Loucy (cell line): ENCODE results near the gene TAP2.
A peak's percentile ranks its signal among the peaks of the same experiment; 100 is the strongest.

Source experiments
- H2AFZ ChIP-seq: fragments of 200-600 bp; sonication (generic); 2 replicates; pipeline ENCODE4 v1.6.0; 2016; ENCODE audit warnings: antibody characterized with exemption, mild to moderate bottlenecking, low read length, moderate library complexity
- H3F3A ChIP-seq: fragments of 200-600 bp; 2 replicates; pipeline ENCODE4 v1.6.0; 2016; ENCODE audit warnings: antibody characterized with exemption, low read depth, mild to moderate bottlenecking
- H3K27me3 ChIP-seq: fragments of 200-600 bp; sonication (generic); 2 replicates; pipeline ENCODE4 v1.6.1; 2014; ENCODE audit warnings: low read length, mild to moderate bottlenecking; ENCODE audit not compliant: insufficient read depth, poor library complexity, severe bottlenecking
- H3K36me3 ChIP-seq: fragments of 200-600 bp; sonication (generic); 2 replicates; pipeline ENCODE4 v1.6.1; 2016; ENCODE audit warnings: low read length; ENCODE audit not compliant: insufficient read depth
- H3K4me1 ChIP-seq: fragments of 200-600 bp; sonication (generic); 2 replicates; pipeline ENCODE4 v1.5.1; 2014; ENCODE audit warnings: low read length, mild to moderate bottlenecking; ENCODE audit not compliant: insufficient read depth, poor library complexity, severe bottlenecking
- H3K4me2 ChIP-seq: fragments of 200-600 bp; sonication (generic); 2 replicates; pipeline ENCODE4 v1.6.0; 2014; ENCODE audit warnings: antibody characterized with exemption, low read length, low read depth, mild to moderate bottlenecking; ENCODE audit not compliant: poor library complexity, severe bottlenecking
- H3K4me3 ChIP-seq: fragments of 200-600 bp; sonication (generic); 2 replicates; pipeline ENCODE4 v1.5.1; 2014; ENCODE audit warnings: low read length, mild to moderate bottlenecking, mixed read lengths; ENCODE audit not compliant: poor library complexity, severe bottlenecking
- H3K79me2 ChIP-seq: fragments of 200-600 bp; sonication (generic); 2 replicates; pipeline ENCODE4 v1.6.1; 2014; ENCODE audit warnings: low read length; ENCODE audit not compliant: insufficient read depth
- H3K9ac ChIP-seq: fragments of 200-600 bp; sonication (generic); 2 replicates; pipeline ENCODE4 v1.6.0; 2014; ENCODE audit warnings: mild to moderate bottlenecking, low read depth, low read length, moderate library complexity; ENCODE audit not compliant: poor library complexity, severe bottlenecking
- H3K9me2 ChIP-seq: fragments of 200-600 bp; sonication (generic); replicated peaks from 2 replicates; pipeline ENCODE4 v1.6.1; 2016; ENCODE audit warnings: low read depth, low read length, mixed read lengths
- H3K9me3 ChIP-seq: fragments of 200-600 bp; sonication (generic); 2 replicates; pipeline ENCODE4 v1.6.1; 2014; ENCODE audit warnings: mild to moderate bottlenecking, antibody characterized with exemption, low read length, low read depth; ENCODE audit not compliant: insufficient read depth
- H4K20me1 ChIP-seq: fragments of 200-600 bp; sonication (generic); 2 replicates; pipeline ENCODE4 v1.6.0; 2014; ENCODE audit warnings: antibody characterized with exemption, low read length, mild to moderate bottlenecking; ENCODE audit not compliant: insufficient read depth, poor library complexity, severe bottlenecking
- EZH2phosphoT487 ChIP-seq: fragments of 200-600 bp; IDR thresholded peaks from 2 replicates; pipeline ENCODE4 v1.6.1; 2018; ENCODE audit warnings: antibody characterized with exemption, mild to moderate bottlenecking, moderate library complexity, borderline replicate concordance
- TF ChIP-seq, protein P1 (sequence below): fragments of 200-600 bp; sonication (generic); conservative IDR thresholded peaks from 2 replicates; pipeline ENCODE4 v1.5.1; 2014; ENCODE audit warnings: mild to moderate bottlenecking, antibody characterized with exemption, low read length

Gene TAP2

GRCh38 chr6:32851025-32851424, 12.5 kb upstream of the TAP2 start:
- peaks cover 73% of the 10 kb centered on the region for H3K4me1 ChIP-seq
- H3K9me2 ChIP-seq, result no peaks in the 10 kb centered on the region
- no peaks in the 10 kb centered on the region for H3K9me3 ChIP-seq
- H3F3A ChIP-seq, result peaks cover 9% of the 10 kb centered on the region
- H3K79me2 ChIP-seq, result peaks cover 94% of the 10 kb centered on the region
- H3K9ac ChIP-seq, result peak overlapping the region; percentile 99
- H3K4me3 ChIP-seq, result peak overlapping the region; percentile 95
- peaks cover 32% of the 10 kb centered on the region; the same call in 1 of the 2 replicates for H3K36me3 ChIP-seq
- no peak for TF ChIP-seq EZH2phosphoT487
- TF ChIP-seq, protein P1, sequence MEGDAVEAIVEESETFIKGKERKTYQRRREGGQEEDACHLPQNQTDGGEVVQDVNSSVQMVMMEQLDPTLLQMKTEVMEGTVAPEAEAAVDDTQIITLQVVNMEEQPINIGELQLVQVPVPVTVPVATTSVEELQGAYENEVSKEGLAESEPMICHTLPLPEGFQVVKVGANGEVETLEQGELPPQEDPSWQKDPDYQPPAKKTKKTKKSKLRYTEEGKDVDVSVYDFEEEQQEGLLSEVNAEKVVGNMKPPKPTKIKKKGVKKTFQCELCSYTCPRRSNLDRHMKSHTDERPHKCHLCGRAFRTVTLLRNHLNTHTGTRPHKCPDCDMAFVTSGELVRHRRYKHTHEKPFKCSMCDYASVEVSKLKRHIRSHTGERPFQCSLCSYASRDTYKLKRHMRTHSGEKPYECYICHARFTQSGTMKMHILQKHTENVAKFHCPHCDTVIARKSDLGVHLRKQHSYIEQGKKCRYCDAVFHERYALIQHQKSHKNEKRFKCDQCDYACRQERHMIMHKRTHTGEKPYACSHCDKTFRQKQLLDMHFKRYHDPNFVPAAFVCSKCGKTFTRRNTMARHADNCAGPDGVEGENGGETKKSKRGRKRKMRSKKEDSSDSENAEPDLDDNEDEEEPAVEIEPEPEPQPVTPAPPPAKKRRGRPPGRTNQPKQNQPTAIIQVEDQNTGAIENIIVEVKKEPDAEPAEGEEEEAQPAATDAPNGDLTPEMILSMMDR, result no peak
- no peaks in the 10 kb centered on the region for H3K27me3 ChIP-seq
- H3K4me2 ChIP-seq, result peak overlapping the region; percentile 98
- no peak overlapping the region for H2AFZ ChIP-seq
- H4K20me1 ChIP-seq, result peaks cover 37% of the 10 kb centered on the region

GRCh38 chr6:32849126-32849525, 10.6 kb upstream of the TAP2 start:
- peaks cover 37% of the 10 kb centered on the region for H4K20me1 ChIP-seq
- no peaks in the 10 kb centered on the region for H3K27me3 ChIP-seq
- peaks cover 67% of the 10 kb centered on the region for H3K4me1 ChIP-seq
- H3F3A ChIP-seq, result peaks cover 18% of the 10 kb centered on the region
- peak overlapping the region; percentile 19 for H3K9ac ChIP-seq
- no peak for TF ChIP-seq EZH2phosphoT487
- H3K36me3 ChIP-seq, result peaks cover 32% of the 10 kb centered on the region; the same call in 1 of the 2 replicates
- H2AFZ ChIP-seq, result no peak overlapping the region
- no peaks in the 10 kb centered on the region for H3K9me2 ChIP-seq
- H3K79me2 ChIP-seq, result peaks cover 80% of the 10 kb centered on the region
- peak overlapping the region; percentile 97 for H3K4me3 ChIP-seq
- H3K9me3 ChIP-seq, result no peaks in the 10 kb centered on the region
- peak overlapping the region; percentile 99 for H3K4me2 ChIP-seq

- H3K79me2 ChIP-seq, result peaks cover 84% of the 10 kb centered on the region
- H3K9ac ChIP-seq, result peak overlapping the region; percentile 100
- no peaks in the 10 kb centered on the region for H3K9me2 ChIP-seq
- peaks cover 21% of the 10 kb centered on the region for H3F3A ChIP-seq
- peaks cover 32% of the 10 kb centered on the region; the same call in 1 of the 2 replicates for H3K36me3 ChIP-seq
- no peaks in the 10 kb centered on the region for H3K9me3 ChIP-seq
- peak overlapping the region; percentile 97 for H3K4me3 ChIP-seq
- H2AFZ ChIP-seq, result no peak overlapping the region
- H3K4me1 ChIP-seq, result peaks cover 70% of the 10 kb centered on the region
- H3K27me3 ChIP-seq, result peaks cover 11% of the 10 kb centered on the region
- peak overlapping the region; percentile 99 for H3K4me2 ChIP-seq
- no peak for TF ChIP-seq EZH2phosphoT487
- TF ChIP-seq, protein P1, result peak; percentile 38
- peaks cover 35% of the 10 kb centered on the region for H4K20me1 ChIP-seq
Observed at GRCh38 chr6:32847795-32848194, 9.3 kb upstream of the TAP2 start.

DNA sequence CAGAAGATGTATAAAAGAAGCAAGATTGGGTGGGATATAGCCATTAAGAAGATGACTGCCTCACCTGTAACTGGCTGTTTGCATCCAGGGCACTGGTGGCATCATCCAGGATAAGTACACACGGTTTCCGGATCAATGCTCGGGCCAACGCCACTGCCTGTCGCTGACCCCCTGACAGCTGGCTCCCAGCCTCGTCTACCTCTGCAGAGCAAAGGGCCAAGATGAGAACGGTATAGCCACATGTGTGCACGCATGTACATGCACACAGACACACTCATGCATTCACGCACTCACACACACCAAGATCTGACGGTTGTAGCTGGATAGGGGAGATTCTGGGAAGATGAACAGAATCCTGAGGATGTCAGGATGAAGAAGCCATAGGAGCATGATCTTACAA, 8.5 kb upstream of the TAP2 start:
- Histone ChIP-seq H3K4me3 (peak overlapping the region; percentile 97), H3K9ac (peak overlapping the region; percentile 100), H3K9me2 (no peaks in the 10 kb centered on the region), H3K4me1 (peaks cover 74% of the 10 kb centered on the region), H2AFZ (no peak overlapping the region), H3K9me3 (no peaks in the 10 kb centered on the region), H3K36me3 (peaks cover 39% of the 10 kb centered on the region; the same call in 1 of the 2 replicates), H3K79me2 (peaks cover 84% of the 10 kb centered on the region), H3F3A (peaks cover 21% of the 10 kb centered on the region), H4K20me1 (peaks cover 35% of the 10 kb centered on the region), H3K4me2 (peak overlapping the region; percentile 99), H3K27me3 (peaks cover 11% of the 10 kb centered on the region)
- no peak for TF ChIP-seq EZH2phosphoT487
- TF ChIP-seq, protein P1, result no peak
